HUES6 (cell line): Measurements from ENCODE around the gene TMEM248.
"Not testable (repeated sequence)": the region's sequence is repeated elsewhere in the genome, so short reads cannot be mapped to it uniquely, and the experiment has no call there.

Experiments
- H3K27ac ChIP-seq: 2 replicates; pipeline ENCODE4 v1.7.0; 2013; ENCODE audit warnings: low read depth, mild to moderate bottlenecking, low read length, inconsistent platforms
- H3K27me3 ChIP-seq: 2 replicates; pipeline ENCODE4 v1.6.1; 2013; ENCODE audit warnings: low read length; ENCODE audit not compliant: control insufficient read depth, insufficient read depth
- H3K36me3 ChIP-seq: 2 replicates; pipeline ENCODE4 v1.6.1; 2013; ENCODE audit warnings: low read length; ENCODE audit not compliant: control insufficient read depth, insufficient read depth
- H3K4me1 ChIP-seq: 2 replicates; pipeline ENCODE4 v1.6.1; 2013; ENCODE audit warnings: low read length; ENCODE audit not compliant: control insufficient read depth, insufficient read depth
- H3K4me3 ChIP-seq: 2 replicates; pipeline ENCODE4 v1.5.1; 2013; ENCODE audit warnings: low read depth, low read length
- H3K9ac ChIP-seq: one replicate; pipeline ENCODE4 v1.6.1; 2013; ENCODE audit warnings: mild to moderate bottlenecking, low read length
- H3K9me3 ChIP-seq: 2 replicates; pipeline ENCODE4 v1.6.1; 2013; ENCODE audit warnings: low read depth, low read length; ENCODE audit not compliant: control insufficient read depth, insufficient read depth

TMEM248 gene, protein sequence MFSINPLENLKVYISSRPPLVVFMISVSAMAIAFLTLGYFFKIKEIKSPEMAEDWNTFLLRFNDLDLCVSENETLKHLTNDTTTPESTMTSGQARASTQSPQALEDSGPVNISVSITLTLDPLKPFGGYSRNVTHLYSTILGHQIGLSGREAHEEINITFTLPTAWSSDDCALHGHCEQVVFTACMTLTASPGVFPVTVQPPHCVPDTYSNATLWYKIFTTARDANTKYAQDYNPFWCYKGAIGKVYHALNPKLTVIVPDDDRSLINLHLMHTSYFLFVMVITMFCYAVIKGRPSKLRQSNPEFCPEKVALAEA

GRCh38 chr7:66920769-66921395, at the start of gene TMEM248:
TMEM248 (plus strand) TSS chr7:66921225; CDS start chr7:66941866, 20,641 bp downstream.
- Histone ChIP-seq H3K9ac (peak within 1 kb of the TSS; percentile 83), H3K9me3 (no peaks in the 10 kb centered on the region), H3K27ac (peak within 1 kb of the TSS; percentile 37; the same call in 1 of the 2 replicates), H3K4me1 (peaks cover 7% of the 10 kb centered on the region; the same call in 1 of the 2 replicates), H3K4me3 (peak within 1 kb of the TSS; percentile 87), H3K27me3 (no peaks in the 10 kb centered on the region), H3K36me3 (no peaks in the 10 kb centered on the region)

- H3K4me3 ChIP-seq = no peak overlapping the region
Measured at GRCh38 chr7:66873476-66873875, 47.5 kb upstream of the TMEM248 start.

DNA sequence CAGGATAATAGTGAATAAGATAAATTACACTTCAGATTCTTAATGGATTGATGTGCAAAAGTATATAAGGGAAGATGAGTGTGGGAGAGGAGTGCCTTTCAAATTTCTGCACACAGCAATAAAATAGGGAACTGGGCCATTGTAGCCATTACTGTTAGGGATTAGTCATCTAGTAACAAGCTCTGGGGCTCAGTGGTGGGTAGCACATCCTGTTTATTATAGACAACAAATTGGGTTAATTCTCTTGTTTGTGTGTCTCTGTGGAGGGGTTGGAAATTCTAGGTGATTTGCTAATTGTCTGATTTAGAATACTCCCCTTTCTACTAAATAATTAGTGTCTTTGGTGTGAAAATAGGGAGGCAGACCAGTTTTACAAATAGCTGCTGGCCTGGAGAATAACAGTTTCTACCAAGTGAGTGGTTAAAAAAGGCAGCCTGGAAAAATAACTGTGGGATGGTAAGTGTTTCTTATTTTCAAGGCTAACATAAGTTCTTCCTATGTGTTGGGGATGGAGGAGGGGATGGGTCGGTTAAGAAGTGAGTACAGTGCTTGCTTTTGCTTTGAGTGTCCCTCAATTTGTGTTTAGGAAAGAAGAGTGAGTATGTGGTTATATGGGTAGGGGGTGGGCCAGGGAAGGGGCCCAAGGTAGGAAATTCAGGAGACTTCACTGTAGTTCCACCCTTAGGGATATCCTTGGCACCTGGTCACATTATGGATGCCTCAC, 43.3 kb upstream of the TMEM248 start:
- Histone ChIP-seq H3K9me3 (no peaks in the 10 kb centered on the region), H3K27me3 (no peaks in the 10 kb centered on the region), H3K36me3 (peaks cover 5% of the 10 kb centered on the region), H3K27ac (no peak overlapping the region), H3K9ac (no peak overlapping the region), H3K4me3 (no peak overlapping the region), H3K4me1 (no peaks in the 10 kb centered on the region)

More at GRCh38 chr7:66873476-66873875, 47.5 kb upstream of the TMEM248 start:
- Histone ChIP-seq H3K9me3 (no peaks in the 10 kb centered on the region), H3K27me3 (no peaks in the 10 kb centered on the region), H3K9ac (no peak overlapping the region), H3K4me1 (peaks cover 9% of the 10 kb centered on the region), H3K27ac (no peak overlapping the region), H3K36me3 (no peaks in the 10 kb centered on the region; the same call in 1 of the 2 replicates)

DNA sequence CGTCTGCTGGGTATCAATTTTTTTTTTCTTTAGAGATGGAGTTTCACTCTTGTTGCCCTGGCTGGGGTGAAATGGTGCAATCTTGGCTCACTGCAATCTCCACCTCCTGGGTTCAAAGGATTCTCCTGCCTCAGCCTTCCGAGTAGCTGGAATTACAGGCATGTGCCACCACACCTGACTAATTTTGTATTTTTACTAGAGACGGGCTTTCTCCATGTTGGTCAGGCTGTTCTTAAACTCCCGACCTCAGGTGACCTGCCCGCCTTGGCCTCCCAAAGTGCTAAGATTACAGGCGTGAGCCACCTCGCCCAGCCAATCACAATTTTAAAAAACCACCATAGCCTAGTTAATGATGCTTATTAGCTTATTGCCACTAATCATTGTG, 42.7 kb upstream of the TMEM248 start:
- H3K36me3 ChIP-seq, H3K27ac ChIP-seq, H3K9me3 ChIP-seq, H3K27me3 ChIP-seq, H3K4me1 ChIP-seq, H3K4me3 ChIP-seq, H3K9ac ChIP-seq: not testable (repeated sequence)

DNA sequence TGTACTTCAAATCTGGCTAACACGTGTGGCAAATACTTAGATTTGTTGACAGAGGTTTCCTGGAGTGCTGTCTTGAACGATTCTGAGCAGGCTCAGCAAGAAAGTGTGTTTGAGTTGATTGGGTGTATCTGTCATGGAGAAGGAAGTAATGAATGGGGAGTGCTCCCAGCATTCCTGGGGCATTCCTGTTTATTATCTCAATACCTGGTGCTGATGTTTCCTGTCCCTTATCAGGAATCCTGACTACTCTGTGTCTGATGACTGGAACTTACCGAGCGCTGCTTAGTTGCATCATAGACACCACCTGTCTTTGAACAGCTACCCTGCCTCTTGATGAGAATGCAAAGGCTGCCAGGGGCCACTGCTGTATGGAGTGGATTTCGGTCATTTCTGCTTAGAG, 41.0 kb upstream of the TMEM248 start:
- H3K36me3 ChIP-seq = peaks cover 13% of the 10 kb centered on the region
- H3K4me3 ChIP-seq = no peak overlapping the region
- H3K27me3 ChIP-seq = no peaks in the 10 kb centered on the region
- no peaks in the 10 kb centered on the region for H3K4me1 ChIP-seq
- H3K27ac ChIP-seq = no peak overlapping the region
- H3K9me3 ChIP-seq = no peaks in the 10 kb centered on the region
- H3K9ac ChIP-seq = no peak overlapping the region

DNA sequence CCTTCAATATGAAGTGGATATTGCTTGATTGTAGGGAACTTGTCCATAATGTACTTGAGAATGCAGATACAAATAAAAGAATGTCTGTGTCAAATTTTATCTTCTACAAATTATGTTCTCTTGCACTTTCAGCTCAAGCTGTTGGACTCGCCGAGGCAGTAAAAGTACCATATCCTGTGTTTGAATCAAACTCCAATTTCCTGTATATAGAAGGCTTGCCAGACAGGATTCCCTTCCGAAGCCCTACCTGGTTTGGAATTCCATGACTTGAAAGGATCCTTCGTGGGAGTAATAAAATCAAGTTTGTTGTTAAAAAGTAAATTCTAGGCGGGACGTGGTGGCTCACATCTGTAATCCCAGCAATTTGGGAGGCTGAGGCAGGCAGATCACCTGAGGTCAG, 40.4 kb upstream of the TMEM248 start:
- not testable (repeated sequence) for H3K4me3 ChIP-seq, H3K4me1 ChIP-seq, H3K27me3 ChIP-seq, H3K9ac ChIP-seq, H3K27ac ChIP-seq, H3K9me3 ChIP-seq
- H3K36me3 ChIP-seq = peaks cover 13% of the 10 kb centered on the region

GRCh38 chr7:66883716-66884115, 37.3 kb upstream of the TMEM248 start:
- no peaks in the 10 kb centered on the region for H3K4me1 ChIP-seq
- H3K9me3 ChIP-seq = no peaks in the 10 kb centered on the region
- H3K36me3 ChIP-seq = peaks cover 13% of the 10 kb centered on the region
- H3K27me3 ChIP-seq = no peaks in the 10 kb centered on the region
- no peak overlapping the region for H3K4me3 ChIP-seq
- H3K27ac ChIP-seq = no peak overlapping the region
- no peak overlapping the region for H3K9ac ChIP-seq

DNA sequence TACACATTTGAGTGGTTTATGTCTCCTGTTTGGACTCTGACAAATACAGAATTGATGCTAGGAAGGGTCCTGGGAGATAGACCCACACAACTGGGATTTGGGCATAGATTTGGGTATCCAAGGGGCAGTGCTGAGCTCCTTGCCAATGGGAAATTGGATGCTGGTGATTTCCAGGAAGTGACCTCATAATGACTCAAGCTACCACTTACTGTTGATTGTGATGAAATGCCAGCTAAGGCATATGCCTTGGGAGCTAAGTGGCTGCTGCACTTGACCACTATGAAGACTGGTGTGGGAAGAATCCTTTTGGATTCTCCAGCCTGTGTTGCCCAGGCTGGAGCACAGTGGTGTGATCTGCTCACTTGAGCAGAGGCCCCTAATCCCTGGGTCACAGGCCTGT, 36.5 kb upstream of the TMEM248 start:
- H3K36me3 ChIP-seq, H3K9ac ChIP-seq, H3K27ac ChIP-seq, H3K9me3 ChIP-seq, H3K27me3 ChIP-seq, H3K4me1 ChIP-seq, H3K4me3 ChIP-seq: not testable (repeated sequence)

- H3K36me3 ChIP-seq = peaks cover 8% of the 10 kb centered on the region
- H3K27me3 ChIP-seq = no peaks in the 10 kb centered on the region
Measured at GRCh38 chr7:66886152-66886551, 34.9 kb upstream of the TMEM248 start.

GRCh38 chr7:66888223-66888622, 32.8 kb upstream of the TMEM248 start:
- H3K4me1 ChIP-seq, H3K27ac ChIP-seq, H3K27me3 ChIP-seq, H3K9ac ChIP-seq, H3K4me3 ChIP-seq, H3K9me3 ChIP-seq, H3K36me3 ChIP-seq: not testable (repeated sequence)

More at GRCh38 chr7:66886152-66886551, 34.9 kb upstream of the TMEM248 start:
- Histone ChIP-seq H3K9me3 (no peaks in the 10 kb centered on the region), H3K27ac (no peak overlapping the region), H3K4me3 (no peak overlapping the region), H3K9ac (no peak overlapping the region), H3K4me1 (no peaks in the 10 kb centered on the region)

GRCh38 chr7:66894463-66895080, 26.5 kb upstream of the TMEM248 start:
- Histone ChIP-seq H3K4me1 (no peaks in the 10 kb centered on the region), H3K27me3 (no peaks in the 10 kb centered on the region), H3K36me3 (peaks cover 13% of the 10 kb centered on the region), H3K4me3 (no peak overlapping the region), H3K9me3 (no peaks in the 10 kb centered on the region), H3K9ac (no peak overlapping the region), H3K27ac (no peak overlapping the region)
